ENCODE data around the gene DLGAP4. TPM values are rescaled to one million over a fixed set of nuclear protein-coding genes. Genes with fewer than 3 reads are reported as not detected.

The DLGAP4 gene
- total and polyA plus RNA-seq, 2 of the 13 experiments (the other 11 are each of a cell fraction or from before 2014, with no cell fraction given) = 15.2 to 26.7 TPM

- Histone ChIP-seq H3K9me3 (ENCODE audit: low read length) (no peaks in the 10 kb centered on the region), H3K4me1 (ENCODE audit: insufficient read depth, low read length) (peaks cover 33% of the 10 kb centered on the region), H3K4me3 (replicated peaks in 1 of 3; ENCODE audit: insufficient read depth in 1 of 3, low read depth in 2 of 3, low read length in 3 of 3) (peak overlapping the region; percentile 78 to 90 (median 84)), H2AFZ (ENCODE audit: low read length) (peak overlapping the region; percentile 4), H4K20me1 (ENCODE audit: insufficient read depth, low read length) (peaks cover 19% of the 10 kb centered on the region), H3K27ac (ENCODE audit: extremely low read length, insufficient read depth, low read length) (peak overlapping the region; percentile 81), H3K36me3 (replicated peaks in 1 of 2; ENCODE audit: control insufficient read depth in 1 of 2, insufficient read depth in 2 of 2, low read length in 2 of 2) (no peaks in the 10 kb centered on the region; a peak in 2 of 5 replicates), H3K4me2 (ENCODE audit: low read depth, low read length) (peak overlapping the region; percentile 99), H3K27me3 (ENCODE audit: control insufficient read depth in 1 of 2, insufficient read depth in 2 of 2, low read length in 2 of 2) (no peaks in the 10 kb centered on the region; a peak in 1 of 5 replicates), H3K79me2 (ENCODE audit: insufficient read depth, low read length) (peaks cover 37% of the 10 kb centered on the region), H3K9ac (ENCODE audit: insufficient read depth, low read depth, low read length) (peak overlapping the region; percentile 87)
- ChIA-PET POLR2A (interaction anchor here (0.7 to 9.0 kb wide), 17 partner anchors 10 to 618 kb away, joined by 3 to 167 read pairs (median 5); partner anchors contain the start of genes DSN1, RAB5IF and SCAND1), CTCF (ENCODE audit: low intra/inter-chr PET ratio, low total read pairs) (no interaction called here)
- ATAC-seq (peak; percentile 54), FAIRE-seq (no peak), DNase-seq (ENCODE audit: low spot score) (peak; percentile 65)
- under 1% methylated on average over 20 of the region's 20 CpGs for WGBS (ENCODE audit: low lambda C conversion rate)
- in situ Hi-C loops (cut with HindIII; ENCODE audit: extremely low pct_ligation_motif_present, low pct_unique_long_range_greater_than_20kb) (no loop called here), intact Hi-C loops (cut with micrococcal nuclease; ENCODE audit: unreplicated experiment) (loop anchor here (1.0 to 10.0 kb wide), 3 partner anchors 16 to 108 kb away; partner anchors contain the start of gene RAB5IF)
- TSS peak; percentile 84 for BruUV-seq (replicated peaks)
- TF ChIP-seq, protein P1, sequence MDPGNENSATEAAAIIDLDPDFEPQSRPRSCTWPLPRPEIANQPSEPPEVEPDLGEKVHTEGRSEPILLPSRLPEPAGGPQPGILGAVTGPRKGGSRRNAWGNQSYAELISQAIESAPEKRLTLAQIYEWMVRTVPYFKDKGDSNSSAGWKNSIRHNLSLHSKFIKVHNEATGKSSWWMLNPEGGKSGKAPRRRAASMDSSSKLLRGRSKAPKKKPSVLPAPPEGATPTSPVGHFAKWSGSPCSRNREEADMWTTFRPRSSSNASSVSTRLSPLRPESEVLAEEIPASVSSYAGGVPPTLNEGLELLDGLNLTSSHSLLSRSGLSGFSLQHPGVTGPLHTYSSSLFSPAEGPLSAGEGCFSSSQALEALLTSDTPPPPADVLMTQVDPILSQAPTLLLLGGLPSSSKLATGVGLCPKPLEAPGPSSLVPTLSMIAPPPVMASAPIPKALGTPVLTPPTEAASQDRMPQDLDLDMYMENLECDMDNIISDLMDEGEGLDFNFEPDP (CRISPR knock-in tag; conservative IDR thresholded peaks at IDR 0.05) = peak; percentile 63; the same call in 1 of the 2 replicates
- no peak for TF ChIP-seq NRL (CRISPR knock-in tag; IDR thresholded peaks at IDR 0.05; ENCODE audit: borderline replicate concordance)
- no peak for TF ChIP-seq ARNTL (CRISPR knock-in tag; IDR thresholded peaks at IDR 0.05)
- TF ChIP-seq ZNF460 (CRISPR knock-in tag; IDR thresholded peaks at IDR 0.05; ENCODE audit: borderline replicate concordance) = no peak
- no peak for TF ChIP-seq HOMEZ (CRISPR knock-in tag; IDR thresholded peaks at IDR 0.05; ENCODE audit: low read depth)
- TF ChIP-seq POGZ (CRISPR knock-in tag; IDR thresholded peaks at IDR 0.05) = no peak
- TF ChIP-seq TRIM24 (CRISPR knock-in tag; IDR thresholded peaks at IDR 0.05) = no peak
- TF ChIP-seq CSRNP1 (CRISPR knock-in tag; IDR thresholded peaks at IDR 0.05) = peak; percentile 21; the same call in 1 of the 2 replicates
- TF ChIP-seq PRMT3 (CRISPR knock-in tag; IDR thresholded peaks at IDR 0.05; ENCODE audit: borderline replicate concordance, low read depth) = no peak
- no peak for TF ChIP-seq ZNF740 (CRISPR knock-in tag; IDR thresholded peaks at IDR 0.05)
- TF ChIP-seq ZNF414 (CRISPR knock-in tag; IDR thresholded peaks at IDR 0.05) = no peak
- no peak for TF ChIP-seq PAF1 (CRISPR knock-in tag; IDR thresholded peaks at IDR 0.05)
- TF ChIP-seq, protein P2, sequence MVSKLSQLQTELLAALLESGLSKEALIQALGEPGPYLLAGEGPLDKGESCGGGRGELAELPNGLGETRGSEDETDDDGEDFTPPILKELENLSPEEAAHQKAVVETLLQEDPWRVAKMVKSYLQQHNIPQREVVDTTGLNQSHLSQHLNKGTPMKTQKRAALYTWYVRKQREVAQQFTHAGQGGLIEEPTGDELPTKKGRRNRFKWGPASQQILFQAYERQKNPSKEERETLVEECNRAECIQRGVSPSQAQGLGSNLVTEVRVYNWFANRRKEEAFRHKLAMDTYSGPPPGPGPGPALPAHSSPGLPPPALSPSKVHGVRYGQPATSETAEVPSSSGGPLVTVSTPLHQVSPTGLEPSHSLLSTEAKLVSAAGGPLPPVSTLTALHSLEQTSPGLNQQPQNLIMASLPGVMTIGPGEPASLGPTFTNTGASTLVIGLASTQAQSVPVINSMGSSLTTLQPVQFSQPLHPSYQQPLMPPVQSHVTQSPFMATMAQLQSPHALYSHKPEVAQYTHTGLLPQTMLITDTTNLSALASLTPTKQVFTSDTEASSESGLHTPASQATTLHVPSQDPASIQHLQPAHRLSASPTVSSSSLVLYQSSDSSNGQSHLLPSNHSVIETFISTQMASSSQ (IDR thresholded peaks at IDR 0.05; ENCODE audit: low read depth) = no peak
- TF ChIP-seq, protein P2 (CRISPR knock-in tag; IDR thresholded peaks at IDR 0.05; ENCODE audit: borderline replicate concordance) = no peak
- no peak for TF ChIP-seq ZFP1 (CRISPR knock-in tag; IDR thresholded peaks at IDR 0.05)
Observed at GRCh38 chr20:36572701-36573102, 266.6 kb downstream of the DLGAP4 start.

All from HepG2 (cell line).